HG03159 (cell line): ENCODE measurements around the gene KCNIP4.

Experiments
- ATAC-seq: cut with Tn5 transposase; IDR thresholded peaks from one replicate; pipeline ENCODE4 v1.9.1; 2021; ENCODE audit warnings: mild to moderate bottlenecking, moderate library complexity; ENCODE audit not compliant: unreplicated experiment

Gene KCNIP4

GRCh38 chr4:20700007-20700761 lies 1248.4 kb downstream of the KCNIP4 start, which contains the start of gene PACRGL:
TSS of gene PACRGL (plus strand) at chr4:20700458. CDS start at chr4:20704482, 4,024 bp downstream.
- ATAC-seq = peak; percentile 100

- ATAC-seq = no peak
Observed at GRCh38 chr4:20698820-20699219, 1249.8 kb downstream of the KCNIP4 start.

- no peak for ATAC-seq
Observed at GRCh38 chr4:20698382-20698781, 1250.2 kb downstream of the KCNIP4 start.

- no peak for ATAC-seq
Observed at GRCh38 chr4:20696815-20697214, 1251.8 kb downstream of the KCNIP4 start.

- no peak for ATAC-seq
Observed at GRCh38 chr4:20687864-20688263, 1260.7 kb downstream of the KCNIP4 start.

GRCh38 chr4:20684852-20685763 lies 1263.5 kb downstream of the KCNIP4 start:
- no peak for ATAC-seq

GRCh38 chr4:20683766-20684165 lies 1264.8 kb downstream of the KCNIP4 start:
- ATAC-seq = no peak

- no peak for ATAC-seq
Observed at GRCh38 chr4:20682853-20683252, 1265.7 kb downstream of the KCNIP4 start.

- ATAC-seq = no peak
Observed at GRCh38 chr4:20681271-20681670, 1267.3 kb downstream of the KCNIP4 start.

GRCh38 chr4:20680736-20681135 lies 1267.8 kb downstream of the KCNIP4 start:
- no peak for ATAC-seq

GRCh38 chr4:20679951-20680350 lies 1268.6 kb downstream of the KCNIP4 start:
- no peak for ATAC-seq
